Parathyroid adenoma (tissue), 2 donors: ENCODE results near the gene PRKAB2.
"Not testable (repeated sequence)": the region's sequence is repeated elsewhere in the genome, so short reads cannot be mapped to it uniquely, and the experiment has no call there.

Source experiments
- H2AFZ ChIP-seq: fragments of 300-600 bp; sonication (generic); one replicate; pipeline ENCODE4 v1.7.0; 2017; ENCODE audit warnings: antibody characterized with exemption, mild to moderate bottlenecking
- H3K27ac ChIP-seq: fragments of 300-600 bp; sonication (generic); one replicate; pipeline ENCODE4 v1.7.0; 2017
- H3K27me3 ChIP-seq: fragments of 300-600 bp; sonication (generic); one replicate; pipeline ENCODE4 v1.7.0; 2017; ENCODE audit warnings: low read length; ENCODE audit not compliant: control insufficient read depth, insufficient read depth
- H3K36me3 ChIP-seq: fragments of 300-600 bp; sonication (generic); one replicate; pipeline ENCODE4 v1.7.0; 2017; ENCODE audit warnings: low read length; ENCODE audit not compliant: control insufficient read depth, insufficient read depth
- H3K4me1 ChIP-seq: fragments of 300-600 bp; sonication (generic); one replicate; pipeline ENCODE4 v1.7.0; 2017; ENCODE audit warnings: control low read depth
- H3K4me2 ChIP-seq: fragments of 300-600 bp; sonication (generic); one replicate; pipeline ENCODE4 v1.7.0; 2017; ENCODE audit warnings: low read length
- H3K4me3 ChIP-seq: fragments of 300-600 bp; sonication (generic); one replicate; pipeline ENCODE4 v1.7.0; 2017; ENCODE audit warnings: low read depth, low read length
- H3K79me2 ChIP-seq: fragments of 300-600 bp; sonication (generic); one replicate; pipeline ENCODE4 v1.7.0; 2017; ENCODE audit warnings: control low read depth
- H3K9ac ChIP-seq: fragments of 300-600 bp; sonication (generic); one replicate; pipeline ENCODE4 v1.7.0; 2017; ENCODE audit warnings: mild to moderate bottlenecking
- H3K9me3 ChIP-seq: fragments of 300-600 bp; sonication (generic); one replicate; pipeline ENCODE4 v1.7.0; 2017; ENCODE audit warnings: low read length; ENCODE audit not compliant: control insufficient read depth
- TF ChIP-seq, protein P1 (sequence below): fragments of 300-600 bp; sonication (generic); IDR thresholded peaks from one replicate; pipeline ENCODE4 v1.7.0; 2017; ENCODE audit warnings: antibody characterized with exemption, mild to moderate bottlenecking
- donor health status: primary hyperparathyroidism.

The PRKAB2 gene

DNA sequence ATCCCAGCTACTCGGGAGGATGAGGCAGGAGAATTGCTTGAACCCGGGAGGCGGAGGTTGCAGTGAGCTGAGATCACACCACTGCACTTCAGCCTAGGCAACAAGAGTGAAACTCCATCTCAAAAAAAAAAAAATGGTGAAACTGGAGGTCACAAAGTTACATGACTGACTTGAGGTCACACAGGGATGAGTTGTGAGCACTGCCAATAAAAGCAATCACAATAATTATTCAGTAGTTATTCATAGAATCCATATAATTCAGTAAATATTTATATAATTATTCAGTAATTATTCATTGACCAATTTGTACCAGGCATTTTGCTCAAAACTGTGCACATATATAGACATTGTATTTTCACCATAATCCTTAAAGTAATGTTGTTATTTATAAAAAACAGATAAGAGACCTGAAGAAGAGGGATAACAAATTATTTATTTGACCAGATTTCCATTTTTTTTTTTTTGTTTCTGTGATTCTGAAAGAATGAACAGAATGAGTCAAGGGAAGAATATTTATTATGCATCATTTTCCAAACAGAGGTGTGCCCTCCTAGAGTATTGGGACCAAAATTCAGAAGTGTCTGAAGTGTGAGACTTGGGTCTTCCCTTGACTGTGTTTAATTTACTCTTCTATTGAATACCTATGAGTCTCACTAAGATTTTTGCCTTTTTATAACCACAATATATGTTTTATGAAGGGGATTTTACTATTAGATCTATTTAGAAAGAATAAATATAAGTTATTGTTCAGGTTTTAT, 43.0 kb downstream of the PRKAB2 start:
- no peak overlapping the region for H2AFZ ChIP-seq
- H3K9ac ChIP-seq, result no peak overlapping the region
- no peak overlapping the region for H3K4me2 ChIP-seq
- no peak overlapping the region for H3K4me3 ChIP-seq
- no peaks in the 10 kb centered on the region for H3K9me3 ChIP-seq
- H3K27ac ChIP-seq, result no peak overlapping the region
- no peaks in the 10 kb centered on the region for H3K4me1 ChIP-seq
- no peaks in the 10 kb centered on the region for H3K27me3 ChIP-seq
- H3K79me2 ChIP-seq, result no peaks in the 10 kb centered on the region
- TF ChIP-seq, protein P1, sequence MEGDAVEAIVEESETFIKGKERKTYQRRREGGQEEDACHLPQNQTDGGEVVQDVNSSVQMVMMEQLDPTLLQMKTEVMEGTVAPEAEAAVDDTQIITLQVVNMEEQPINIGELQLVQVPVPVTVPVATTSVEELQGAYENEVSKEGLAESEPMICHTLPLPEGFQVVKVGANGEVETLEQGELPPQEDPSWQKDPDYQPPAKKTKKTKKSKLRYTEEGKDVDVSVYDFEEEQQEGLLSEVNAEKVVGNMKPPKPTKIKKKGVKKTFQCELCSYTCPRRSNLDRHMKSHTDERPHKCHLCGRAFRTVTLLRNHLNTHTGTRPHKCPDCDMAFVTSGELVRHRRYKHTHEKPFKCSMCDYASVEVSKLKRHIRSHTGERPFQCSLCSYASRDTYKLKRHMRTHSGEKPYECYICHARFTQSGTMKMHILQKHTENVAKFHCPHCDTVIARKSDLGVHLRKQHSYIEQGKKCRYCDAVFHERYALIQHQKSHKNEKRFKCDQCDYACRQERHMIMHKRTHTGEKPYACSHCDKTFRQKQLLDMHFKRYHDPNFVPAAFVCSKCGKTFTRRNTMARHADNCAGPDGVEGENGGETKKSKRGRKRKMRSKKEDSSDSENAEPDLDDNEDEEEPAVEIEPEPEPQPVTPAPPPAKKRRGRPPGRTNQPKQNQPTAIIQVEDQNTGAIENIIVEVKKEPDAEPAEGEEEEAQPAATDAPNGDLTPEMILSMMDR, result no peak
- no peaks in the 10 kb centered on the region for H3K36me3 ChIP-seq

DNA sequence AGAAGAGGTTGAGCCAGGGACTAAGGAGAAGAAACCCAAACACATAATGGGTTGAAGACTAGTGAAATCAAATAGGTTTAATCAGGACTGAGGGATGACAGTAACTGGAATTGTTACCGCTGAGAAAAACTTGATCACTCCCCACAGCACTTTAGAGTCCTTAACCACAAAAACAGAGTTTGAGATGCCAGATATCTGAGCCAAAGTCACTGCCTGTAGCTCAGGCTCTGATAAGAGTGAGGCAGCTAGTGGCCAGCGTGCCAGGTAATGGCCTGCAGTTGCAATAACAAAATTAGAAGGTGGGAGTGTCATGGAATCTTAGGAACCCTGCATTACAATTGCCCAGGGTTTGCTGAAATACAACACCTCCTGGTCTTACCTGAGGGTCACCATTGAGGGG, 48.0 kb downstream of the PRKAB2 start:
- Histone ChIP-seq H3K9ac (no peak overlapping the region), H3K4me1 (no peaks in the 10 kb centered on the region), H3K36me3 (no peaks in the 10 kb centered on the region), H3K4me3 (no peak overlapping the region), H3K27ac (no peak overlapping the region), H3K9me3 (no peaks in the 10 kb centered on the region), H3K4me2 (no peak overlapping the region), H3K27me3 (no peaks in the 10 kb centered on the region), H3K79me2 (no peaks in the 10 kb centered on the region), H2AFZ (no peak overlapping the region)
- TF ChIP-seq, protein P1, result no peak

DNA sequence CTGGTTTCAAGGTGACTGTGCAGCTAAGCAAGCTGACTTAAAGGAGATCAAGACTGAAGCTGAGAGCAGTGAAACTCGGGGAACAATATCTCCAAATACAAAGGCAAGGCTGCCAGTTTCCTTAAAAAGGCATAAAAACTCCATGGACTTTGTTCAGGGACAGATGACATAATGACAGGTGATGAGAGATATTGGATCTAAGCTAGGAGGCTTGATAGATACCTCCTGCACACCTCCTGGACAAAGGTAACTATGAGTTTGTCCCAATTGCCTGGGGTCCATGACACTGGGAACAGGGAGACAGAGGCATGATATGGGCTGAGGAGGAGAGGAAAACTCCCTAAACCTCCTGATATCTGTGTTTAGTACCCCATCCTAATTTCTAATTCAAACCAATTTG, 55.2 kb downstream of the PRKAB2 start:
- H3K4me1 ChIP-seq, result no peaks in the 10 kb centered on the region
- H2AFZ ChIP-seq, result no peak overlapping the region
- no peak overlapping the region for H3K27ac ChIP-seq
- no peak overlapping the region for H3K4me3 ChIP-seq
- no peaks in the 10 kb centered on the region for H3K9me3 ChIP-seq
- TF ChIP-seq, protein P1, result no peak
- no peak overlapping the region for H3K9ac ChIP-seq
- H3K4me2 ChIP-seq, result no peak overlapping the region
- no peaks in the 10 kb centered on the region for H3K79me2 ChIP-seq
- no peaks in the 10 kb centered on the region for H3K27me3 ChIP-seq
- no peaks in the 10 kb centered on the region for H3K36me3 ChIP-seq

DNA sequence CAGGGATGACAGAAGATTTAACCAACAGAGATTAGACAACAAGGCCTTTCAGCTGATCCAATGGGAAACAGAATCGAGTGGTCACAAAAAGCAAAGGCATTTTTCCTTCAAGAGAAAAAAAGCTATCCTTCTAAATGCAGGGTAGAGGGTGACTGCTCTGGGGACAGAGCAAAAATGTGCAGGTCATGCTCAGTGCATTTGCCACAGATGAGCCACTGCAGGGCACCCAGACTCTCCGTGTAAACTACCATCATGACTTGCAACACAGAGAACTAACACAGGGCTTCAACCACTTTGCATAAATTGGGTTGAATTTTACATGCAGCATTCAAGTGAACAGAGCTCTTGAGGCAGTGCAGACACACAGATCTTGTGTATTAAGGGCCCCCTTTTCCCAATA, 56.8 kb downstream of the PRKAB2 start:
- H3K4me2 ChIP-seq, result no peak overlapping the region
- no peak overlapping the region for H3K27ac ChIP-seq
- no peaks in the 10 kb centered on the region for H3K4me1 ChIP-seq

DNA sequence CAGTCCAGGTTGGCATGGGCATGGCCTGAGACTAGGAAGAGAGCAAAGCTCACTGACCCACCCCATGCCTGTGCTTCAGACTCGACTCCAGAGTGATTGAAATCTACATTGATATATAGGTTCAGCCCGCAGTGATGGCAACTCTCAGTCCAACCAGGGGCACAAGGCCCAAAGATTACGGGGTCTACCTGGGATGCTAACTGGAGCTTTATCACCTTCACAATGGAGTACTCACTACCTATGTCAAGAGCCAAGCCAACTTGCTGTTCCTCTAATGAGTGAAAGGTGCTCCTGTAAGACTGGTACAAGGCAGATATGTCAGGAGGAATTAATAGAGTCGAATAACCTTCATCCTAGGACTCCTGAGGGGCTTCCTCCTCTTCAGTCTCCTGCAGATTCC, 57.2 kb downstream of the PRKAB2 start:
- not testable (repeated sequence) for H3K4me3 ChIP-seq, H3K9me3 ChIP-seq, H3K27ac ChIP-seq

More for the DNA sequence above, 56.8 kb downstream of the PRKAB2 start:
- Histone ChIP-seq H3K9me3 (no peaks in the 10 kb centered on the region), H3K9ac (no peak overlapping the region), H3K4me3 (no peak overlapping the region), H3K36me3 (no peaks in the 10 kb centered on the region), H3K27me3 (no peaks in the 10 kb centered on the region), H2AFZ (no peak overlapping the region), H3K79me2 (no peaks in the 10 kb centered on the region)
- TF ChIP-seq, protein P1, result no peak

DNA sequence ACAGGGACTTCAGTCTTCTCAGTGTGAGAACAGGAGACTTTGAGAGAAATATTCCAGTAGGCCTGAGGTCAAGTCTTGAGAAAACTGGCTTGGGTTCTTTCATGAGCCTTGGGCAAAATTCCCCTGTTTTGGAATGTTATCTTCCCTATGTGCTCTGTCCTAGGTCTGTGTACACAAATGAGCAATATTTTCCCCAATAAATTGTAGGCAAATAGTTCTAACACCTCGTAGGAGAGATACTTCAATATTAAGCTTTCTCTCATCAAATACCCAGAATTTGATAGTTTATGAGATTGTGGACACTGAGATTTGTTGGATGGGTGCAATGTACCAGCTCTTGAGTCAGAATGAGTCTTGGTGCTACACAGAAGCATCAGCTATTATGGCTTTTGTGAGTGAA, 57.9 kb downstream of the PRKAB2 start:
- not testable (repeated sequence) for H3K9ac ChIP-seq, H3K4me1 ChIP-seq, H3K9me3 ChIP-seq

More for the DNA sequence above, 57.2 kb downstream of the PRKAB2 start:
- not testable (repeated sequence) for H2AFZ ChIP-seq, H3K4me1 ChIP-seq, H3K36me3 ChIP-seq, H3K9ac ChIP-seq, H3K4me2 ChIP-seq, H3K79me2 ChIP-seq, H3K27me3 ChIP-seq

More for the DNA sequence above, 57.9 kb downstream of the PRKAB2 start:
- not testable (repeated sequence) for H3K27ac ChIP-seq, H3K36me3 ChIP-seq, H3K27me3 ChIP-seq, H3K4me3 ChIP-seq, H3K79me2 ChIP-seq, H2AFZ ChIP-seq, H3K4me2 ChIP-seq
